Measurements from ENCODE around the gene PNPLA6.

The PNPLA6 gene

GRCh38 chr19:7602935-7603497 lies 67.5 kb downstream of the PNPLA6 start:
- no peak for DNase-seq (ENCODE audit: low spot score)

GRCh38 chr19:7603919-7604318 lies 68.4 kb downstream of the PNPLA6 start:
- no peak for DNase-seq (ENCODE audit: low spot score)

- no peak for DNase-seq (ENCODE audit: low spot score)
These were observed 70.1 kb downstream of the PNPLA6 start for GRCh38 chr19:7605490-7606222.

GRCh38 chr19:7606289-7606688 lies 70.8 kb downstream of the PNPLA6 start:
- no peak for DNase-seq (ENCODE audit: low spot score)

GRCh38 chr19:7607212-7607873 lies 71.8 kb downstream of the PNPLA6 start:
- no peak for DNase-seq (ENCODE audit: low spot score)

GRCh38 chr19:7607874-7608560 lies 72.5 kb downstream of the PNPLA6 start:
- DNase-seq (ENCODE audit: low spot score), result no peak

- no peak for DNase-seq (ENCODE audit: low spot score)
These were observed 75.1 kb downstream of the PNPLA6 start for GRCh38 chr19:7610491-7611240.

Measured in germinal center (tissue), 1 donor.